Measurements from ENCODE around the gene COQ7. TPM values are rescaled to one million over a fixed set of nuclear protein-coding genes. Genes with fewer than 3 reads are reported as not detected.

COQ7 gene
- total and polyA plus RNA-seq, 2 of the 4 experiments (the other 2 are of a cell fraction) = 10.9 to 13.6 TPM

DNA sequence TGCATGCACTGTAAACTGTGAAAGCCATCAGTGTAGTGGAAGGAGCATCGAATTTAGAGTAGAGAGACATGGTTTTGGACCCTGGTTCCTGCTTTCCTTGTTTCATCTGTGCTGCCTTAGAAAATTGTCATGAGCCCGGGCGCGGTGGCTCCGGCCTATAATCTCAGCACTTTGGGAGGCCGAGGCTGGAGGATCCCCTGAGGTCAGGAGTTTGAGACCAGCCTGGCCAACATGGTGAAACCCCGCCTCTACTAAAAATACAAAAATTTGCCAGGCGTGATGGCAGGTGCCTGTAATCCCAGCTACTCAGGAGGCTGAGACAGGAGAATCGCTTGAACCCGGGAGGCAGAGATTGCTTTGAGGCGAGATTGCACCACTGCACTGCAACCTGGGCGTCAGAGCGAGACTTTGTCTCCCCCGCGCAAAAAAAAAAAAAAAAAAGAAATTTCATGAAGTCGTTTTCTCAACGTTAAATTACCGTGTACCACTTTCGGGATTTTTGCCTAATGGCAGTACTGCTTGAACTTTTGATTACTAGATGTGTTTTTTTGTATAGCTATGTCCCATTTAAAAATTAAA is 912 bp downstream of the COQ7 start:
- ChIA-PET CTCF (interaction anchor here (0.7 kb wide), 1 partner anchor 310 kb away, joined by 6 read pairs; no protein-coding TSS in a partner anchor), POLR2A (ENCODE audit: unreplicated experiment) (no interaction called here)
- no peaks in the 10 kb centered on the region for H3K4me1 ChIP-seq (ENCODE audit: control insufficient read depth, insufficient read depth, low read length)
- H3K9me1 ChIP-seq (ENCODE audit: insufficient read depth, low read length) = no peaks in the 10 kb centered on the region
- peak overlapping the region; percentile 87 for H3K27ac ChIP-seq (ENCODE audit: insufficient read depth, low read length)
- peak overlapping the region; percentile 99 for H2AFZ ChIP-seq (replicated peaks; ENCODE audit: low read length, poor library complexity)
- no peak overlapping the region for H2BK15ac ChIP-seq (ENCODE audit: low read depth, low read length)
- H3K18ac ChIP-seq (ENCODE audit: low read depth, low read length) = no peak overlapping the region
- DNase-seq = no peak
- in situ Hi-C loops (cut with MboI; ENCODE audit: low sequenced_read_pairs) (no loop called here), intact Hi-C loops (cut with micrococcal nuclease) (loop anchor here (5.0 to 10.0 kb wide), 2 partner anchors 71 to 264 kb away; partner anchors contain the start of gene ARL6IP1), dilution Hi-C loops (cut with HindIII; ENCODE audit: low sequenced_read_pairs, unreplicated experiment) (no loop called here)
- peak overlapping the region; percentile 64 for H3K4me3 ChIP-seq (ENCODE audit: insufficient read depth, low read depth, low read length)
- H2BK20ac ChIP-seq (ENCODE audit: low read depth, low read length) = no peak overlapping the region
- H4K8ac ChIP-seq (ENCODE audit: low read depth in 2 of 2, low read length in 2 of 2) = peak overlapping the region; percentile 84 to 89
- TSS peak; percentile 78 for BruUV-seq (replicated peaks)
- H4K20me1 ChIP-seq (ENCODE audit: insufficient read depth, low read length) = no peaks in the 10 kb centered on the region
- H3K4ac ChIP-seq (ENCODE audit: low read depth, low read length) = peak overlapping the region; percentile 57
- no peak for TF ChIP-seq RCOR1 (IDR thresholded peaks at IDR 0.05; ENCODE audit: insufficient replicate concordance, low read length)
- TF ChIP-seq, protein P1, sequence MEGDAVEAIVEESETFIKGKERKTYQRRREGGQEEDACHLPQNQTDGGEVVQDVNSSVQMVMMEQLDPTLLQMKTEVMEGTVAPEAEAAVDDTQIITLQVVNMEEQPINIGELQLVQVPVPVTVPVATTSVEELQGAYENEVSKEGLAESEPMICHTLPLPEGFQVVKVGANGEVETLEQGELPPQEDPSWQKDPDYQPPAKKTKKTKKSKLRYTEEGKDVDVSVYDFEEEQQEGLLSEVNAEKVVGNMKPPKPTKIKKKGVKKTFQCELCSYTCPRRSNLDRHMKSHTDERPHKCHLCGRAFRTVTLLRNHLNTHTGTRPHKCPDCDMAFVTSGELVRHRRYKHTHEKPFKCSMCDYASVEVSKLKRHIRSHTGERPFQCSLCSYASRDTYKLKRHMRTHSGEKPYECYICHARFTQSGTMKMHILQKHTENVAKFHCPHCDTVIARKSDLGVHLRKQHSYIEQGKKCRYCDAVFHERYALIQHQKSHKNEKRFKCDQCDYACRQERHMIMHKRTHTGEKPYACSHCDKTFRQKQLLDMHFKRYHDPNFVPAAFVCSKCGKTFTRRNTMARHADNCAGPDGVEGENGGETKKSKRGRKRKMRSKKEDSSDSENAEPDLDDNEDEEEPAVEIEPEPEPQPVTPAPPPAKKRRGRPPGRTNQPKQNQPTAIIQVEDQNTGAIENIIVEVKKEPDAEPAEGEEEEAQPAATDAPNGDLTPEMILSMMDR (conservative IDR thresholded peaks at IDR 0.05; ENCODE audit: low read depth, low read length) = no peak
- TF ChIP-seq NFE2L2 (IDR thresholded peaks at IDR 0.05; ENCODE audit: low read depth, low read length) = no peak
- no peak for TF ChIP-seq CHD1 (IDR thresholded peaks at IDR 0.05; ENCODE audit: low read depth, low read length)
- TF ChIP-seq CEBPB (IDR thresholded peaks at IDR 0.05; ENCODE audit: low read depth, low read length) = no peak
- no peak for TF ChIP-seq MAZ (IDR thresholded peaks at IDR 0.05; ENCODE audit: borderline replicate concordance, low read depth, low read length)
- no peak for TF ChIP-seq ELK1 (IDR thresholded peaks at IDR 0.05; ENCODE audit: borderline replicate concordance, low read depth, low read length)
- TF ChIP-seq FOS (IDR thresholded peaks at IDR 0.05; ENCODE audit: low read depth, low read length) = no peak
- TF ChIP-seq, protein P2, sequence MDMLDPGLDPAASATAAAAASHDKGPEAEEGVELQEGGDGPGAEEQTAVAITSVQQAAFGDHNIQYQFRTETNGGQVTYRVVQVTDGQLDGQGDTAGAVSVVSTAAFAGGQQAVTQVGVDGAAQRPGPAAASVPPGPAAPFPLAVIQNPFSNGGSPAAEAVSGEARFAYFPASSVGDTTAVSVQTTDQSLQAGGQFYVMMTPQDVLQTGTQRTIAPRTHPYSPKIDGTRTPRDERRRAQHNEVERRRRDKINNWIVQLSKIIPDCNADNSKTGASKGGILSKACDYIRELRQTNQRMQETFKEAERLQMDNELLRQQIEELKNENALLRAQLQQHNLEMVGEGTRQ (IDR thresholded peaks at IDR 0.05; ENCODE audit: low read depth, low read length) = no peak
- TF ChIP-seq MAFK (IDR thresholded peaks at IDR 0.05; ENCODE audit: low read depth, low read length) = no peak
- H4K5ac ChIP-seq (ENCODE audit: low read depth, low read length) = peak overlapping the region; percentile 80
- 40% methylated on average over 10 of the region's 19 CpGs; no CpG with 5 or more reads in 1 of the 2 experiments for WGBS, 2 experiments (ENCODE audit: extremely low coverage in 2 of 2, insufficient read length in 1 of 2)
- H4K91ac ChIP-seq (ENCODE audit: insufficient read depth, low read depth, low read length) = peak overlapping the region; percentile 70; the same call in 1 of the 2 replicates
- peak overlapping the region; percentile 86 for H3K4me2 ChIP-seq (ENCODE audit: low read depth, low read length)
- H3K9me3 ChIP-seq (ENCODE audit: control insufficient read depth, insufficient read depth, low read length) = no peaks in the 10 kb centered on the region
- H2AK5ac ChIP-seq (ENCODE audit: low read depth, low read length) = no peak overlapping the region
- H3K56ac ChIP-seq (ENCODE audit: extremely low read depth, insufficient read depth, low read length) = no peak overlapping the region
- H2BK5ac ChIP-seq (ENCODE audit: low read depth, low read length, poor library complexity, severe bottlenecking) = no peak overlapping the region
- H3K23ac ChIP-seq (ENCODE audit: low read depth, low read length) = no peak overlapping the region
- H3K9ac ChIP-seq (ENCODE audit: low read depth, low read length) = peak overlapping the region; percentile 63
- peaks cover 0 to 11% of the 10 kb centered on the region in 2 experiments; a peak in 1 of 4 replicates for H3K79me1 ChIP-seq (ENCODE audit: low read depth in 1 of 2, low read length in 2 of 2)
- no peak for ATAC-seq (ENCODE audit: low read depth)
- peak overlapping the region; percentile 89 for H2AK9ac ChIP-seq (replicated peaks; ENCODE audit: low read depth, low read length, poor library complexity)
- H3K27me3 ChIP-seq (ENCODE audit: control insufficient read depth, insufficient read depth, low read length) = no peaks in the 10 kb centered on the region
- H3K36me3 ChIP-seq (ENCODE audit: control insufficient read depth, insufficient read depth, low read length) = no peaks in the 10 kb centered on the region; the same call in 1 of the 2 replicates
- peak overlapping the region; percentile 96; the same call in 1 of the 2 replicates for H3K14ac ChIP-seq (replicated peaks; ENCODE audit: low read depth, low read length)
- no peak overlapping the region for H2BK120ac ChIP-seq (ENCODE audit: low read depth, low read length)
